HepG2 (cell line): ENCODE measurements around the gene PCGF6. TPM values are rescaled to one million over a fixed set of nuclear protein-coding genes. Genes with fewer than 3 reads are reported as not detected.
A peak's percentile ranks its signal among the peaks of the same experiment; 100 is the strongest.

Experiments
- CENPT ChIP-seq: sonication (generic); formaldehyde crosslinking; IDR thresholded peaks from 2 replicates; pipeline ENCODE4 v1.8.0; 2022; ENCODE audit warnings: low read depth, mild to moderate bottlenecking, moderate library complexity, missing genetic modification reagents
- EED ChIP-seq: sonication (generic); formaldehyde crosslinking; IDR thresholded peaks from 2 replicates; pipeline ENCODE4 v1.5.0; 2020; ENCODE audit warnings: mild to moderate bottlenecking, missing genetic modification reagents
- HDAC1 ChIP-seq: sonication (generic); formaldehyde crosslinking; IDR thresholded peaks from 2 replicates; pipeline ENCODE4 v1.5.1; 2020; ENCODE audit warnings: mild to moderate bottlenecking, missing genetic modification reagents
- MED13 ChIP-seq: sonication (generic); formaldehyde crosslinking; IDR thresholded peaks from 2 replicates; pipeline ENCODE4 v1.5.0; 2020; ENCODE audit warnings: missing genetic modification reagents
- NCOA1 ChIP-seq: sonication (generic); formaldehyde crosslinking; IDR thresholded peaks from 2 replicates; pipeline ENCODE4 v1.9.0; 2021; ENCODE audit warnings: missing genetic modification reagents
- SMARCC2 ChIP-seq: fragments of 450-650 bp; IDR thresholded peaks from 2 replicates; pipeline ENCODE4 v1.6.1; 2017; ENCODE audit warnings: antibody characterized with exemption, mild to moderate bottlenecking
- SP1 ChIP-seq, 2 experiments: fragments of 450-650 bp in 1 of 2; sonication (generic) in 1 of 2; formaldehyde crosslinking in 1 of 2; IDR thresholded peaks; 2 replicates each; pipeline versions ENCODE4 v1.4.0 to v1.6.1; 2016 to 2020; ENCODE audit warnings: missing genetic modification reagents in 1 of 2
- SRSF4 ChIP-seq: fragments of 200-400 bp; formaldehyde crosslinking; IDR thresholded peaks from one replicate; pipeline ENCODE4 v1.6.1; 2018; ENCODE audit warnings: mild to moderate bottlenecking, low read depth, low read length, moderate library complexity; ENCODE audit not compliant: poor library complexity, severe bottlenecking
- ZFX ChIP-seq: sonication (generic); formaldehyde crosslinking; IDR thresholded peaks from 2 replicates; pipeline ENCODE4 v1.4.0; 2020; ENCODE audit warnings: mild to moderate bottlenecking, low read depth, missing genetic modification reagents, moderate library complexity
- ZNF160 ChIP-seq: sonication (generic); formaldehyde crosslinking; IDR thresholded peaks from 2 replicates; pipeline ENCODE4 v1.8.0; 2022; ENCODE audit warnings: mild to moderate bottlenecking, inconsistent platforms, missing genetic modification reagents
- ZNF251 ChIP-seq: sonication (generic); formaldehyde crosslinking; IDR thresholded peaks from 2 replicates; pipeline ENCODE4 v1.9.0; 2021; ENCODE audit warnings: mild to moderate bottlenecking, missing genetic modification reagents
- ZNF34 ChIP-seq: sonication (generic); formaldehyde crosslinking; IDR thresholded peaks from 2 replicates; pipeline ENCODE4 v1.4.0; 2020; ENCODE audit warnings: mild to moderate bottlenecking, missing genetic modification reagents, borderline replicate concordance
- polyA plus RNA-seq, 8 experiments: library from polyadenylated mRNA; depleted of rRNA in 3 of 8; stranded (reverse) in 7 of 8; unstranded in 1 of 8; fragments of >200 nt; fragmentation: Illumina TruSeq in 4 of 8; extraction: Trizol in 4 of 8; gene quantifications; 2 replicates each; pipeline versions ENCODE4 v1.2.1 to v1.2.3, GENCODE V29; 2011 to 2016; ENCODE audit warnings: low read depth in 4 of 8, missing spikeins in 1 of 8, mixed read lengths in 1 of 8; ENCODE audit not compliant: insufficient read depth in 1 of 8
- total RNA-seq, 5 experiments: library from RNA; depleted of rRNA; stranded (reverse); fragments of >200 nt; fragmentation: Illumina TruSeq; extraction: Trizol; gene quantifications; 2 replicates each; pipeline ENCODE4 v1.2.3, GENCODE V29; 2016; ENCODE audit warnings: low read depth in 1 of 5
- TF ChIP-seq, protein P1 (sequence below): sonication (generic); formaldehyde crosslinking; IDR thresholded peaks from 2 replicates; pipeline ENCODE4 v1.5.0; 2020; ENCODE audit warnings: mild to moderate bottlenecking, low read depth, missing genetic modification reagents, borderline replicate concordance
- TF ChIP-seq, protein P2 (sequence below): sonication (generic); formaldehyde crosslinking; IDR thresholded peaks from 2 replicates; pipeline ENCODE4 v1.5.0; 2020; ENCODE audit warnings: missing genetic modification reagents
- TF ChIP-seq, protein P3 (sequence below): sonication (generic); formaldehyde crosslinking; IDR thresholded peaks from 2 replicates; pipeline ENCODE4 v1.4.0; 2020; ENCODE audit warnings: mild to moderate bottlenecking, missing genetic modification reagents
- TF ChIP-seq, protein P4 (sequence below): IDR thresholded peaks from 2 replicates; pipeline ENCODE4 v1.6.1; 2016
- TF ChIP-seq, protein P5 (sequence below): IDR thresholded peaks from 2 replicates; pipeline ENCODE4 v1.6.1; 2016; ENCODE audit warnings: low read depth, borderline replicate concordance
- TF ChIP-seq, protein P6 (sequence below): sonication (generic); formaldehyde crosslinking; IDR thresholded peaks from 2 replicates; pipeline ENCODE4 v1.8.0; 2022; ENCODE audit warnings: low read depth, missing genetic modification reagents

Gene PCGF6
- total and polyA plus RNA-seq, 2 of the 13 experiments (the other 11 are each of a cell fraction or from before 2014, with no cell fraction given) = 5.2 to 19.4 TPM

DNA sequence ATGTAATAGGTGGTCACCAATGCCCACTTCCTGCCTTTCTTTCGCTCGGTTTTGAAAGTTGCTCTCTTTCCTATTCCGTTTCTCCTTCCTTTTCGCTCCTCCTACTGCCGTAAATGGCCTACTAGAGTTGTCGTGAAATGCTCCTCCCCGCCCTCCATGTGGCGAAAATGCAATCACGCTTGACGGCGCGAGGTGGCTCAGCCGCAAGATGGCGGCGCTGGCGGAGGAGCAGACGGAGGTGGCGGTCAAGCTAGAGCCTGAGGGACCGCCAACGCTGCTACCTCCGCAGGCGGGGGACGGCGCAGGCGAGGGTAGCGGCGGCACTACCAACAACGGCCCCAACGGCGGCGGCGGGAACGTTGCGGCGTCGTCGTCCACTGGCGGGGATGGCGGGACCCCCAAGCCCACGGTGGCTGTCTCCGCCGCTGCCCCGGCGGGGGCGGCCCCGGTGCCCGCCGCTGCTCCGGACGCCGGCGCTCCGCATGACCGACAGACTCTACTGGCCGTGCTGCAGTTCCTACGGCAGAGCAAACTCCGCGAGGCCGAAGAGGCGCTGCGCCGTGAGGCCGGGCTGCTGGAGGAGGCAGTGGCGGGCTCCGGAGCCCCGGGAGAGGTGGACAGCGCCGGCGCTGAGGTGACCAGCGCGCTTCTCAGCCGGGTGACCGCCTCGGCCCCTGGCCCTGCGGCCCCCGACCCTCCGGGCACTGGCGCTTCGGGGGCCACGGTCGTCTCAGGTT lies 17.0 kb upstream of the PCGF6 start, which contains the start of gene TAF5 (continued):
- TF ChIP-seq, protein P1, sequence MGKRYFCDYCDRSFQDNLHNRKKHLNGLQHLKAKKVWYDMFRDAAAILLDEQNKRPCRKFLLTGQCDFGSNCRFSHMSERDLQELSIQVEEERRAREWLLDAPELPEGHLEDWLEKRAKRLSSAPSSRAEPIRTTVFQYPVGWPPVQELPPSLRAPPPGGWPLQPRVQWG = no peak
- TF ChIP-seq ZNF34 (CRISPR knock-in tag) (no peak), NCOA1 (CRISPR knock-in tag) (peak; percentile 70; the same call in 1 of the 2 replicates), SP1 (IDR thresholded peaks at IDR 0.05) (no peak), SP1 (CRISPR knock-in tag; IDR thresholded peaks at IDR 0.05) (peak; percentile 75), MED13 (CRISPR knock-in tag) (no peak), HDAC1 (CRISPR knock-in tag) (peak; percentile 18; the same call in 1 of the 2 replicates), SMARCC2 (no peak), CENPT (CRISPR knock-in tag) (peak; percentile 90; the same call in 1 of the 2 replicates), ZNF160 (CRISPR knock-in tag) (peak; percentile 82), EED (CRISPR knock-in tag) (peak; percentile 69), ZNF251 (CRISPR knock-in tag) (no peak), SRSF4 (no peak), ZFX (CRISPR knock-in tag) (peak; percentile 83)
- TF ChIP-seq, protein P2, sequence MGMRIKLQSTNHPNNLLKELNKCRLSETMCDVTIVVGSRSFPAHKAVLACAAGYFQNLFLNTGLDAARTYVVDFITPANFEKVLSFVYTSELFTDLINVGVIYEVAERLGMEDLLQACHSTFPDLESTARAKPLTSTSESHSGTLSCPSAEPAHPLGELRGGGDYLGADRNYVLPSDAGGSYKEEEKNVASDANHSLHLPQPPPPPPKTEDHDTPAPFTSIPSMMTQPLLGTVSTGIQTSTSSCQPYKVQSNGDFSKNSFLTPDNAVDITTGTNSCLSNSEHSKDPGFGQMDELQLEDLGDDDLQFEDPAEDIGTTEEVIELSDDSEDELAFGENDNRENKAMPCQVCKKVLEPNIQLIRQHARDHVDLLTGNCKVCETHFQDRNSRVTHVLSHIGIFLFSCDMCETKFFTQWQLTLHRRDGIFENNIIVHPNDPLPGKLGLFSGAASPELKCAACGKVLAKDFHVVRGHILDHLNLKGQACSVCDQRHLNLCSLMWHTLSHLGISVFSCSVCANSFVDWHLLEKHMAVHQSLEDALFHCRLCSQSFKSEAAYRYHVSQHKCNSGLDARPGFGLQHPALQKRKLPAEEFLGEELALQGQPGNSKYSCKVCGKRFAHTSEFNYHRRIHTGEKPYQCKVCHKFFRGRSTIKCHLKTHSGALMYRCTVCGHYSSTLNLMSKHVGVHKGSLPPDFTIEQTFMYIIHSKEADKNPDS = 0 out of 2 replicates have a peak, but pooled peaks have one; percentile 28
- TF ChIP-seq, protein P3, sequence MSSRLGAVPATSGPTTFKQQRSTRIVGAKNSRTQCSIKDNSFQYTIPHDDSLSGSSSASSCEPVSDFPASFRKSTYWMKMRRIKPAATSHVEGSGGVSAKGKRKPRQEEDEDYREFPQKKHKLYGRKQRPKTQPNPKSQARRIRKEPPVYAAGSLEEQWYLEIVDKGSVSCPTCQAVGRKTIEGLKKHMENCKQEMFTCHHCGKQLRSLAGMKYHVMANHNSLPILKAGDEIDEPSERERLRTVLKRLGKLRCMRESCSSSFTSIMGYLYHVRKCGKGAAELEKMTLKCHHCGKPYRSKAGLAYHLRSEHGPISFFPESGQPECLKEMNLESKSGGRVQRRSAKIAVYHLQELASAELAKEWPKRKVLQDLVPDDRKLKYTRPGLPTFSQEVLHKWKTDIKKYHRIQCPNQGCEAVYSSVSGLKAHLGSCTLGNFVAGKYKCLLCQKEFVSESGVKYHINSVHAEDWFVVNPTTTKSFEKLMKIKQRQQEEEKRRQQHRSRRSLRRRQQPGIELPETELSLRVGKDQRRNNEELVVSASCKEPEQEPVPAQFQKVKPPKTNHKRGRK (CRISPR knock-in tag) = no peak
- TF ChIP-seq, protein P4, sequence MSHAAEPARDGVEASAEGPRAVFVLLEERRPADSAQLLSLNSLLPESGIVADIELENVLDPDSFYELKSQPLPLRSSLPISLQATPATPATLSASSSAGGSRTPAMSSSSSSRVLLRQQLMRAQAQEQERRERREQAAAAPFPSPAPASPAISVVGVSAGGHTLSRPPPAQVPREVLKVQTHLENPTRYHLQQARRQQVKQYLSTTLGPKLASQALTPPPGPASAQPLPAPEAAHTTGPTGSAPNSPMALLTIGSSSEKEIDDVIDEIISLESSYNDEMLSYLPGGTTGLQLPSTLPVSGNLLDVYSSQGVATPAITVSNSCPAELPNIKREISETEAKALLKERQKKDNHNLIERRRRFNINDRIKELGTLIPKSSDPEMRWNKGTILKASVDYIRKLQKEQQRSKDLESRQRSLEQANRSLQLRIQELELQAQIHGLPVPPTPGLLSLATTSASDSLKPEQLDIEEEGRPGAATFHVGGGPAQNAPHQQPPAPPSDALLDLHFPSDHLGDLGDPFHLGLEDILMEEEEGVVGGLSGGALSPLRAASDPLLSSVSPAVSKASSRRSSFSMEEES (CRISPR knock-in tag) = peak; percentile 70
- TF ChIP-seq, protein P5, sequence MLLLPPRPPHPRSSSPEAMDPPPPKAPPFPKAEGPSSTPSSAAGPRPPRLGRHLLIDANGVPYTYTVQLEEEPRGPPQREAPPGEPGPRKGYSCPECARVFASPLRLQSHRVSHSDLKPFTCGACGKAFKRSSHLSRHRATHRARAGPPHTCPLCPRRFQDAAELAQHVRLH (CRISPR knock-in tag) = peak; percentile 88
- TF ChIP-seq, protein P6, sequence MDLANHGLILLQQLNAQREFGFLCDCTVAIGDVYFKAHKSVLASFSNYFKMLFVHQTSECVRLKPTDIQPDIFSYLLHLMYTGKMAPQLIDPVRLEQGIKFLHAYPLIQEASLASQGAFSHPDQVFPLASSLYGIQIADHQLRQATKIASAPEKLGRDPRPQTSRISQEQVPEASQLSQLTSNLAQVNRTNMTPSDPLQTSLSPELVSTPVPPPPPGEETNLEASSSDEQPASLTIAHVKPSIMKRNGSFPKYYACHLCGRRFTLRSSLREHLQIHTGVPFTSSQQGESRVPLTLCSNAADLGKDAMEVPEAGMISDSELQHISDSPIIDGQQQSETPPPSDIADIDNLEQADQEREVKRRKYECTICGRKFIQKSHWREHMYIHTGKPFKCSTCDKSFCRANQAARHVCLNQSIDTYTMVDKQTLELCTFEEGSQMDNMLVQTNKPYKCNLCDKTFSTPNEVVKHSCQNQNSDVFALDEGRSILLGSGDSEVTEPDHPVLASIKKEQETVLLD (CRISPR knock-in tag) = peak; percentile 43; the same call in 1 of the 2 replicates
